Measurements from ENCODE around the gene CHRNB1. TPM values are rescaled to one million over a fixed set of nuclear protein-coding genes. Genes with fewer than 3 reads are reported as not detected.
A peak's percentile ranks its signal among the peaks of the same experiment; 100 is the strongest.

Gene CHRNB1
- total and polyA plus RNA-seq, 2 donors from 2014 or later: 11.9 to 19.3 TPM

- FAIRE-seq (no peak), DNase-seq (peak; percentile 76 to 91 (median 79))
- Histone ChIP-seq H3K36me3 (ENCODE audit: control insufficient read depth in 2 of 3, insufficient read depth in 3 of 3, low read length in 3 of 3) (no peaks in the 10 kb centered on the region), H3K27me3 (ENCODE audit: control insufficient read depth, insufficient read depth, low read length) (peaks cover 7% of the 10 kb centered on the region), H3K4me1 (ENCODE audit: control insufficient read depth in 2 of 3, insufficient read depth in 2 of 3, low read depth in 1 of 3, low read length in 3 of 3) (peaks cover 0 to 26% (median 5%) of the 10 kb centered on the region in 3 donors), H3K27ac (ENCODE audit: low read depth in 2 of 2, low read length in 2 of 2) (no peak overlapping the region), H3K4me3 (ENCODE audit: low read length in 3 of 3) (peak overlapping the region; percentile 42 to 51 (median 49)), H3K9me3 (ENCODE audit: control insufficient read depth in 2 of 3, insufficient read depth in 1 of 3, low read length in 3 of 3) (no peaks in the 10 kb centered on the region), H3K9ac (ENCODE audit: low read length in 3 of 3) (peak overlapping the region in 2 of 3 donors; percentile 55 to 75)
- TF ChIP-seq CTCF (IDR thresholded peaks at IDR 0.05; ENCODE audit: borderline replicate concordance, extremely low read depth, insufficient read depth): no peak
- intact Hi-C loops (cut with DNase I): no loop called here
These were observed 4.6 kb upstream of the CHRNB1 start for GRCh38 chr17:7440113-7440833.

- Histone ChIP-seq H3K27me3 (ENCODE audit: control insufficient read depth, insufficient read depth, low read length) (peaks cover 7% of the 10 kb centered on the region), H3K4me1 (ENCODE audit: control insufficient read depth in 2 of 3, insufficient read depth in 2 of 3, low read depth in 1 of 3, low read length in 3 of 3) (peaks cover 0 to 23% (median 7%) of the 10 kb centered on the region in 3 donors), H3K9me3 (ENCODE audit: control insufficient read depth in 2 of 3, insufficient read depth in 1 of 3, low read length in 3 of 3) (no peaks in the 10 kb centered on the region), H3K27ac (ENCODE audit: low read depth in 2 of 2, low read length in 2 of 2) (no peak overlapping the region), H3K36me3 (ENCODE audit: control insufficient read depth in 2 of 3, insufficient read depth in 3 of 3, low read length in 3 of 3) (no peaks in the 10 kb centered on the region), H3K9ac (ENCODE audit: low read length in 3 of 3) (peak overlapping the region in 1 of 3 donors; percentile 75), H3K4me3 (ENCODE audit: low read length in 3 of 3) (peak overlapping the region in 1 of 3 donors; percentile 49)
- FAIRE-seq: no peak
- intact Hi-C loops (cut with DNase I): no loop called here
- peak; percentile 55 to 85 (median 66) for DNase-seq
- no peak for TF ChIP-seq CTCF (IDR thresholded peaks at IDR 0.05; ENCODE audit: borderline replicate concordance, extremely low read depth, insufficient read depth)
These were observed 4.0 kb upstream of the CHRNB1 start for GRCh38 chr17:7440834-7441195.

- peak in 1 of 5 donors; percentile 24 for DNase-seq
- peaks cover 9% of the 10 kb centered on the region for H3K27me3 ChIP-seq (ENCODE audit: control insufficient read depth, insufficient read depth, low read length)
- no peak for TF ChIP-seq CTCF (IDR thresholded peaks at IDR 0.05; ENCODE audit: borderline replicate concordance, extremely low read depth, insufficient read depth)
- no peak overlapping the region for H3K27ac ChIP-seq (ENCODE audit: low read depth in 2 of 2, low read length in 2 of 2)
- intact Hi-C loops (cut with DNase I): no loop called here
- H3K9ac ChIP-seq (ENCODE audit: low read length in 3 of 3): no peak overlapping the region
- no peaks in the 10 kb centered on the region for H3K36me3 ChIP-seq (ENCODE audit: control insufficient read depth in 2 of 3, insufficient read depth in 3 of 3, low read length in 3 of 3)
- no peak overlapping the region for H3K4me3 ChIP-seq (ENCODE audit: low read length in 3 of 3)
- FAIRE-seq: no peak
- no peaks in the 10 kb centered on the region for H3K9me3 ChIP-seq (ENCODE audit: control insufficient read depth in 2 of 3, insufficient read depth in 1 of 3, low read length in 3 of 3)
- H3K4me1 ChIP-seq (ENCODE audit: control insufficient read depth in 2 of 3, insufficient read depth in 2 of 3, low read depth in 1 of 3, low read length in 3 of 3): peaks cover 0 to 20% (median 7%) of the 10 kb centered on the region in 3 donors
These were observed 3.6 kb upstream of the CHRNB1 start for GRCh38 chr17:7441266-7441665.

Data from kidney (tissue), 14 donors.